Chondrocyte (in vitro differentiated cells): ENCODE results near the gene HSH2D. TPM values are rescaled to one million over a fixed set of nuclear protein-coding genes. Genes with fewer than 3 reads are reported as not detected.

Experiments used
- DNase-seq: peaks from one replicate; pipeline ENCODE4 v3.0.0; 2021; ENCODE audit warnings: mixed read lengths, low spot score
- H3K27ac Mint-ChIP-seq: one replicate; pipeline ENCODE4 v1.8.0; 2021; ENCODE audit warnings: mild to moderate bottlenecking, moderate library complexity, mixed read lengths; ENCODE audit not compliant: unreplicated experiment
- H3K27me3 Mint-ChIP-seq: 2 replicates; pipeline ENCODE4 v1.8.0; 2021; ENCODE audit warnings: low read depth, mixed read lengths
- H3K36me3 Mint-ChIP-seq: 2 replicates; pipeline ENCODE4 v1.8.0; 2021; ENCODE audit warnings: low read depth, mixed read lengths
- H3K4me1 Mint-ChIP-seq: 2 replicates; pipeline ENCODE4 v1.8.0; 2021; ENCODE audit warnings: low read depth, mild to moderate bottlenecking, mixed read lengths
- H3K4me3 Mint-ChIP-seq: one replicate; pipeline ENCODE4 v1.8.0; 2021; ENCODE audit warnings: mild to moderate bottlenecking, moderate library complexity, mixed read lengths; ENCODE audit not compliant: unreplicated experiment
- H3K9me3 Mint-ChIP-seq: 2 replicates; pipeline ENCODE4 v1.8.0; 2021; ENCODE audit warnings: low read depth, mixed read lengths
- CTCF ChIP-seq: fragments of 200-600 bp; sonication (generic); IDR thresholded peaks from 2 replicates; pipeline ENCODE4 v1.5.0; 2021; ENCODE audit warnings: antibody characterized with exemption, mild to moderate bottlenecking, moderate library complexity
- total RNA-seq: library from RNA; stranded (reverse); gene quantifications from 3 replicates; pipeline ENCODE4 v1.2.1, GENCODE V29; 2021

HSH2D gene
- total RNA-seq, 1 donor from 2014 or later = not detected

GRCh38 chr19:16197188-16197621 lies 53.7 kb downstream of the HSH2D start:
- Mint-ChIP-seq H3K27ac (peak overlapping the region; percentile 90), H3K36me3 (peaks cover 5% of the 10 kb centered on the region), H3K27me3 (no peaks in the 10 kb centered on the region), H3K9me3 (no peaks in the 10 kb centered on the region), H3K4me3 (peak overlapping the region; percentile 85), H3K4me1 (peaks cover 23% of the 10 kb centered on the region)
- no peak for DNase-seq
- TF ChIP-seq CTCF = no peak

- DNase-seq = peak; percentile 98
- H3K36me3 Mint-ChIP-seq = peaks cover 10% of the 10 kb centered on the region
- H3K27ac Mint-ChIP-seq = peak within 1 kb of the TSS; percentile 90
- H3K4me1 Mint-ChIP-seq = peaks cover 28% of the 10 kb centered on the region
- peak within 1 kb of the TSS; percentile 85 for H3K4me3 Mint-ChIP-seq
- no peaks in the 10 kb centered on the region for H3K27me3 Mint-ChIP-seq
- no peak for TF ChIP-seq CTCF
- no peaks in the 10 kb centered on the region for H3K9me3 Mint-ChIP-seq
These were observed 54.3 kb downstream of the HSH2D start, which contains the start of gene AP1M1 for GRCh38 chr19:16197622-16198369. AP1M1 (plus strand) TSS chr19:16197911; CDS start chr19:16198027, 116 bp downstream.

- Mint-ChIP-seq H3K27me3 (no peaks in the 10 kb centered on the region), H3K27ac (peak overlapping the region; percentile 73), H3K36me3 (peaks cover 11% of the 10 kb centered on the region), H3K4me1 (peaks cover 28% of the 10 kb centered on the region), H3K9me3 (no peaks in the 10 kb centered on the region), H3K4me3 (peak overlapping the region; percentile 85)
- no peak for TF ChIP-seq CTCF
- DNase-seq = no peak
These were observed 54.8 kb downstream of the HSH2D start for GRCh38 chr19:16198370-16198651.

- no peak for TF ChIP-seq CTCF
- no peak for DNase-seq
- H3K9me3 Mint-ChIP-seq = no peaks in the 10 kb centered on the region
- peaks cover 28% of the 10 kb centered on the region for H3K4me1 Mint-ChIP-seq
- H3K4me3 Mint-ChIP-seq = peak overlapping the region; percentile 85
- no peak overlapping the region for H3K27ac Mint-ChIP-seq
- peaks cover 12% of the 10 kb centered on the region for H3K36me3 Mint-ChIP-seq
- H3K27me3 Mint-ChIP-seq = no peaks in the 10 kb centered on the region
These were observed 55.9 kb downstream of the HSH2D start for GRCh38 chr19:16199275-16199932.

GRCh38 chr19:16200038-16201010 lies 56.8 kb downstream of the HSH2D start:
- Mint-ChIP-seq H3K27me3 (no peaks in the 10 kb centered on the region), H3K36me3 (peaks cover 12% of the 10 kb centered on the region), H3K9me3 (no peaks in the 10 kb centered on the region), H3K27ac (no peak overlapping the region), H3K4me3 (no peak overlapping the region), H3K4me1 (peaks cover 28% of the 10 kb centered on the region)
- no peak for TF ChIP-seq CTCF
- DNase-seq = no peak
